ENCODE measurements around the gene COX4I2.

- TF ChIP-seq CTCF (IDR thresholded peaks at IDR 0.05; ENCODE audit: low read depth, low read length, missing input control) (no peak), MAX (IDR thresholded peaks at IDR 0.05) (no peak), ATF3 (IDR thresholded peaks at IDR 0.05) (no peak)
Measured at GRCh38 chr20:31677553-31678260, 40.0 kb downstream of the COX4I2 start.

All from liver (tissue), 3 donors.